Astrocyte of the hippocampus (primary cell): Measurements from ENCODE around the gene CTNNA3.
A peak's percentile ranks its signal among the peaks of the same experiment; 100 is the strongest.

Experiments
- DNase-seq: peaks from one replicate; pipeline ENCODE4 v3.0.0; 2011; ENCODE audit warnings: low read depth, low spot score

Gene CTNNA3

DNA sequence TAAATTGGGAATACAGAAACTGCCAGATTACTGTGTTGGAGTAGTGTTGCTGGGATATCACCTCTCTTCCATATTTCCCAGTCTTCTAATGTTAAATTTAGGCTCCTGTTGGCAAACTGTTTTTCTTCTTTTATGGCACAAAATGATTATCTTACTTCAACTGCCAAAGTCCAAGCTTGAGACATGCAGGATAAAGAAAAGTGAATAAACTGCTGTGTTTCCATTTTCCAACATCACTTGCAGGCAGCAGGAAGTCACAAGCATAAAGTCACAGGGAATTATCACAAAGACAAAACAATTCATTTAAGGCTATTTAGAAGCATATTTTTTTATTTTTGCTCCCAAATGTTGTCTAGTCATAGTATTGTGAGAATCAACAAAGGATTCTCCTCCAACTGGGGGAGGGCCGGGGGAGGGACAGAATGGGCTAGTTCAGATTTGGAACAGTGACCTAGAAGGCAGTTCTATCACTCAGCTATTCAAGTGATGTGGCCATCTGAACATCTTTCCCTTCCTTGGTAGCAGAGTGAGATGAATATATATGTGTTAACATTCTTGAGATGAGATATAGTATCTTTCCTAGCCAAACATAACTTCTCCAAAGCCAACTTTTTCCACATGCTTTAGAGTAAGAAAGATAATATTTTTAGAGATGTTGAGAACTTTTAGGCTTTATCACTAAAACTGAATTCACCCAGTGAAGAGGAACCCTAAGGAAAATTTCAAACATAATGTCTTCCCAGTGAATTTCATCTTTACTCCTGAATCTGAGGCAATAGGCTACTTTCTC, 364.7 kb downstream of the CTNNA3 start:
- no peak for DNase-seq

DNA sequence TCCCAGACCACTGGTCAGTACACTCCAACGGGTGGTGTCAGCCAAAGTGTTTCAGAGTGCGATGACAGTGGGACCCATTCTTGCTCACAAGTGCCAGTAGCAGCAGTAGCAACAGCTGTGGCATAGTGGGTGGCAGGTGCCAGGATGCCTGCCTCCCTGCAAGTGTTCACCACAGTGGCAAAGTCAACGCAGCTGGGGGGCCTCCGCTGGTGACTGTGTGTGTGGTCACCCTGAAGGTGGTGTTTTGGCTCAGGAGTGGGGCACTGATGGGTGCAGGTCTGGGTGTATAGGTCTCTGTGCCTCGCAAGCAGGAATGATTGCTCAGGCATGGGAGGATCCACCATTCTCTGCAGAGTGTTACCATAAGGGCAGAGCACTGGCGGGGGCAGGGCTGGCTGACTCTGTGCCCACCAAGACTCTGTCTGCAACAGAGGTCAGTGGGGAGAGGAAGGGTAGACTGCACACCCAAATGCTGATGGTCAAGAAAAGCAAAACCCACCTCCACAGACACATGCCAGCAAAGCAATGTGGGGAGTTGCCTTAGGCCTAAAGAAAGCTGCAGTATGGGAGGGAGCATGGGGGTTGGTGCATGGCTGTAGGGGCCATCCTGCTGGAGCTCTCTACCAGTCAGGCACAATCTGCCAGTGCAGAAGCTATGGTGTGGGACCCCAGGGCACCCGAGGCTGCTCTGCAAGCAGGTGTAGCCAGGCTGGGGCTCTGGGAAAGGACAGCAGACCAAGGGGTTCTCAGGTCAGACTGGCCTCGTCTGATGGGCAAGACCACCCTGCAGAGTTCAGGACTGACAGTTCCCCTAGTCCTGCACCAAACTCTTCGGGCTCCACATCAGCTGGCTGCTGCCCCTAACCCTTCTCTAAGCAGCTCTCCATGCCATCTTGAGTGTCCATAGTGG, 368.1 kb downstream of the CTNNA3 start:
- DNase-seq = no peak

DNA sequence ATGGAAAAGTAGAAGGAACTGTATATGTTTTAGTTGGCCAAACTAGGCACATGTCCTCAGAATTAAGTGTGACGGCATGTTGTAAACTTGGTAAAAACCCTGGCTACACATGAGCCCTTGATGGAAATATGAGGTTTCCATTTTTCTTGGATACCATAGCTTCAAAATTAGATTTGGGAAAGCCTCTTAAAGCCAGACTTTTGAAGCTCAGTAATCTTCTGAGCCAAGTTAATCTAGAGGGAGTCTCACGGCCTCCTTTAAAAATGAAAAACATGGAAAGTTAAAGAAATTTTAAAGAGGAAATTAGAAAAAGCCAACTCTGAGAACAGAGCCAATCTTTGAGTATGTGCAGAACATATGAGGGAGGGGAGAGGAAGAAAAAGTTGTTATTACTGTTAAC, 376.0 kb downstream of the CTNNA3 start:
- no peak for DNase-seq

DNA sequence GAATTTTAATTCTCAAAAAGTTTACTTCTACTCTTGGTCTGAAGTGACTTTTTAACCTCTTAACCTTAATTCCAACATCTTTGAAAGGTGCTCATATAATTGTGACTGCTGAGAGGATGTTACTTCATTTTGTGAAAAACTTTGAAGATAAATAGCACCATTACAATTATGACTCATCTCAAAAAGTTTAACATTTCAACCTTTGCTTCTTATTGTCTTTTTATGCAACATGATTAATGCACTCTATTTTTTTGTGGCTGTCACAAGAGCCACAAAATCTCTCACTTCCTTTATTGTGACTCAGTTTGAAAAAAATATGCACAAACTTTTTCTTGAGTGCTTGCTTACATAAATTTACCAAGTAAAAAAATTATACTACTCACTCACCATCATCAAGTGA, 387.1 kb downstream of the CTNNA3 start:
- no peak for DNase-seq

DNA sequence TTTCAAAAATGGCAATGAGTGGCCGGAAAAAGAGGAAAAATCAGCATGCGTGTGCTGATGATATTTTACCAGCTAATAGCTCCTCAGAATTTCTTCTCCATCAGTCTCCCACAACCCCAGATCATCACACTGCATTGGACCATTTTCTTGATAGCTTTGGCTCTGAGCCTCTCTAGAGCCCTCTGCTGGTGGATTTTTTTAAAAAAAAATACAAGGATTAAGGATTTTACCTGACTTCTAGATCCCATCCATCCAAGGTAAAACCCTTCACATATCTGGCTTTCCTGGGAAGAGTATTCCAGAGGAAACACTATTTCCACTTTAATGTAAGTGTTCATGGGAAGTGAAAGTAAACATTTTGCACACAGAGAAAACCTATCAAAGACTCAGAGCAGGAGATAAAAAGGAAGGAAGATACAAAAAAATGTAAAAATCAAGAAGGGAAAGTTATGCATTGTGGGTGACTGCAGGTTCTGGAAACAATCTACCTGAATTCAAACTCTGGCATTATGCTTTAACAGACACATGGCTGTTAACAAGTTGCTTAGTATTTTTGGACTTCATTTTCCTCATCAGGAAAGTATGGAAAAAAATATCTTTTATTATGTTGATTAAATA, 389.3 kb downstream of the CTNNA3 start:
- DNase-seq = peak; percentile 38

DNA sequence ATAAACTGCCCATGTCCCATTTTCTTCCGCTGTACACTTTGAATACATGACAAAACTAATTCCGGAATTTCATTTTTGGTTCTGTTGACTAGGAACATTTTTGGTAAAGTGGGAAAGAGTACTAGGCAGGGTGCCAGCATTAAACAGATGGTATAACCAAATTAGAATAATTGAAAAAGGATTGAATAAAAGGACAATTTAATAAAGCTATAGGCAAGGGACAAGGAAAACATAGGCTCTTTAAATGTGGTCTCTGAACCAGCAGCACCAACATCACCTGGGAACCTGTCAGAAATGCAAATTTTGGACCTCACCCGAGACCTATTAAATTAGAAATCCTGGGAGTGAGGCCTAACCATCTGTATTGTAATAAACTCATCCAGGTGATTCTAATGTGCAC, 393.3 kb downstream of the CTNNA3 start:
- DNase-seq = no peak

DNA sequence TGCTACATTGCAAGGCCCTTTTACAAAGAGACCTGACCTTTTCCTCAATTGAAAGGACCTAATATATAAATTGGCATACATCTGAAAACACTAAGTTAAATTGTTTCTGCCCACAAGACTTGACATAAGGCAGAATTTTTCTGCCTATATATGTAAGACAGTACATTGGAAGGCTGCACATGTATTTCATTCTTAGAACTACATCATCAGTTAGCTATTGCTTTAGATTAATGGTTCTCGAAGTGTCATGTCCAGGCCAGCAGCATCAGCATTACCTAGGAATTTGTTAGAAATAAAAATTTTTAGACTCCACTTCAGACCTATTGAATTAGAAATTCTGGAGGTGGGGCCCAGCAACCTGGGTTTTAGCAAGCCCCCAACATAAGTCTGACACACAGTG, 396.2 kb downstream of the CTNNA3 start:
- no peak for DNase-seq

DNA sequence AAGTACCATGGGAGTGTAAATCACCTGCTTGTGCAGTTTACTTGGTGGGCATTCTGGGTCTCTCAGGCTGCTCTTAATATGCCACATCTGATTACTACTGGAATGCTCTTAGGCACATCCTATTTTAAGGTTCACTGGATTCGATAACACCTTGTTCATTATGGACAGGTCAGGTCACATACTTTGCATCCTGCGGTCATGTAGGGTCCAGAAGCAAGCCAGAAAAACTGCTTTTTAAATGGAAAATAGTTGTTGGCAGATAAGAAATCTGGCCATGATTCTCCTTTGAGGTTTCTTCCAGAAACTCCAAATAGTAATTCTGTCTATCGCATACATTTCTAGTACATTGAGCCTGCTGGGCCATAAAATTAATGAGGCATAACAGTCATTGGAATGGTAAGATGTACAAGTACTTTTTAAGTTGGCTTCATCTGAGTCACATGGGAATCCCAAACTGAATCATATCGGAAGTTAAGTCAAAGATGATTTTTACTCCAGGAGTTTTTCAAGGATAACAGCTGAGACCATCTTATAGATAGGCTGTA, 398.3 kb downstream of the CTNNA3 start:
- no peak for DNase-seq

DNA sequence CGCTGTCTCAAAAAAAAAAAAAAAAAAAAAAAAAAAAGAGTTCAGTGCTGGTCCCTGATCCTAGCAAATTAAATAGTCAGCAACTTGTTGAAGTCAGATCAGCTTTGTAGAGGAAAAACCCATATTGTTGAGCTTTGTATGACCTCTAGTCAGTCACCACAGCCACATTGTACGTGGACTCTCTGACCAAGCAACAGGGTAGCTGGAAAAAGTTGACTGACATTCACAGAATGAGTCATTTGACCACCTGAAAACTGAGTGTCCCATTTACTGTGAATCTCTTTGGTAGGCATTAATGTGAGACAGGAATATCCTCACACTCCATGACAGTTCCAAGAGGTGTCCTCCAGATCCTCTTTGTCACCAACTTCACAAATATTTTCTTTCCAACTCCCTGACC, 399.1 kb downstream of the CTNNA3 start:
- DNase-seq = no peak

DNA sequence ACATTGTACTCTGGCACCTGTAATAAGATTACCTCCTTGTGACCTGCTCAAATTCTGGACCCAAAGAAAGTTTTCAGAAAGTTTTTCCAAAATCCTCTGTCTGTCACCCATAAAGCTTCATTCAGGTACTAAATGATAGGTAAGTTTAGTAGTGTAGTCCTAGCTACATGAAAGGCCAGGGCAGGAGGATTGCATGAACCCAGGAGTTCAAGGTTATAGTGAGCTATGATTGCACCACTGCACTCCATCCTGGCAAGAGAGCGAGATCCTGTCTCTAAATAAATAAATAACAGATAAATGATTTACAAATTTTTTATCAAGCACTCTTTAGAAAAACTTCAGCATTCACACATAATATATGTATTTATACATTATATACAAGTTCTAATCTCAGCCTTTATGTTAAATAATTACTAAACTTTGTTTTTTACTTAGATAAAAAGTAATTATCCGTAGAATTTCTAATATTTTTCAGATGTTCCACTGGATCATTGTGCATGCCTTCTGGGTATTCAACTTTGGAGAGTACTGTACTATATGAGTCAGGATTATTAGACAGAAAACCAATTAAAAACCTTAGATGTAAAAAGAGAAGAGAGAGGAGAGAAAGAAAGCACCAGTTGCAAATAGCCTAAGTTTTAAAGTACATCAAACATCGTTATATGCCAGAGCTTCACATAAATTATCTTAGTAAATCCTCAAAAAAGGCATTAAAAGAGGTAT, 407.1 kb downstream of the CTNNA3 start:
- no peak for DNase-seq

DNA sequence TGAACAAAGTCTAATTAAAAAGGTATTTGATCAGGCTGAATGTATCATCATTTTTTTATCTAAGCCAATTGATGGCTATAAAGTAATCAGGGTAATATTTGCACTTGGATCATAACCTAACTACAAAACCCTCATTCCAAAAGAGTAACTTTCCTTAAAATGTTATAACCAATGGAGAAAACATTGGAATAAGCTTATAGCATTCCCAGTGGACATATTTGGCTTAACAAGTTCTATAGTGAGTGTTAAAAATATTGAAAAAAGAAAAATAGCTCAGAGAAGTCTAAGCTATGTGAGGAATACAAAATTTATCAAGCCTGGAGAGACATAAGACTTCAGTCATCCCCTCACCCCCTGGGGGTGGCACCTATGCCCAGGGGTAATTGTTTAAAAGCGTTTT, 411.4 kb downstream of the CTNNA3 start:
- no peak for DNase-seq

DNA sequence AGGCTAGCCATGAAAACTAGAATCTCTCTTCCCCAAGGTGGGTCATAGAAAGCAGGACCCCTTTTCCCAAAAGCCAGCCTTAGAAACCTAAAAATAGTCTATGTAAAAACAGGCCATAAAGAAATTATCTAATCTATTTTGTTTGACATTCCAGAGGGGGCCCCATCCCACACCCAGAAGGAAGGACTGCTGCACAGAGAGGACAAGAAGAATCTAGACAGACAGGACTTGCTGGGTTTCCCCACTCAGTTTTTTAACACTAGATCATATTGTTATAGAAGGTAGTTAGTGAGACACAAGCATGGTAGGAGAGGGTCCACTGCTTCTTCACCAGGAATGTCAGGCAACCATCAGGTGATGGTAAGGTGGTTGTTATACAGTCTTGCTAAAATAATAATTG, 413.1 kb downstream of the CTNNA3 start:
- no peak for DNase-seq

DNA sequence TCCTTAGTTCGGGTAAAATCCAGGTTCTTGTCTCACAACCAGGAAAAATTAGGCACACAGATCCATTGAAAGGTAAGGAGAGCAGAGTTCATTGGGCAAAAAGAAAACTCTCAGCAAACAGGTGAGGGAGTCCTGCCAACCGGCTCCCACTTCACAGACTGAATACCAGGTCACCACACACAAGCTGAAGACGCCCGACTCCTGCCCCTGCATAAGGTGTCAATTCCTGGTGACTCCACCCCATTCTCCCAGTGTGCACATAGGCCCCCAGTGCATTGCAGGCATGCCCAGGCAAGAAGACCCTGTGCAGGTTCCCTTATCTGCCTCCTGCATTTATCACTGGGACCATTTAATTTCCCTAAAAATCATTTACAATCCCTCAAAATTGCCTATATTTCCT, 415.6 kb downstream of the CTNNA3 start:
- DNase-seq = no peak

DNA sequence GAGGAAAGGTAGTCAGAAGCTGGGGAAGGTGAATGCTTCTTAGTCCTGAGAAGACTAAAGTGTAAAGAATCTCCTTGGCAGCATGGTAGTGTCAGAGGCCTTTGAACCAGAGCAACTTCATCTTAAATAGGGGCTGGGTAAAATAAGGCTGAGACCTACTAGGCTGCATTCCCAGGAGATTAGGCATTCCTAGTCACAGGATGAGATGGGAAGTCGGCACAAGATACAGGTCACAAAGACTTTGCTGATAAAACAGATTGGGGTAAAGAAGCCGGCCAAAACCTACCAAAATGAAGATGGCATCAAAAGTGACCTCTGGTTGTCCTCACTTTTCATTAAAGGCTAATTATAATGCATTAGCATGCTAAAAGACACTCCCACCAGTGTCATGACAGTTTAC, 418.6 kb downstream of the CTNNA3 start:
- no peak for DNase-seq

DNA sequence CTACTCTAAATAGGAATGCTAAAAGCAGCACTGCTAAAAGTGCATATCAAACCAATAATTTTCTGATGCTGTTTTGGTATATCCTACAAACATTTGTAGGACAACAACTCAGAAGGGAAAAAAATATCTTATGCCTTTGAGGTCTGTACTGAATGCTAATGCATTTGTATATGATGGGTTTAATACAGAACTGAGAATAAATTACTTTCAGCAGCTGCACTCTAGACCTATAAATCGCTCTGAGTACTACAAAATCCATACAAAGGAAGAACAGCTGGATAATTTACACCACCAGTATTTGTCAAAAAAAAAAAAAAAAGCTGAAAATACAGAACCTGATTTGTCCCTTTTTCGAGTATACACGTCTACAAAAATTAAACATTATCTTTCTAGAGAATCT, 426.2 kb downstream of the CTNNA3 start:
- DNase-seq = no peak

DNA sequence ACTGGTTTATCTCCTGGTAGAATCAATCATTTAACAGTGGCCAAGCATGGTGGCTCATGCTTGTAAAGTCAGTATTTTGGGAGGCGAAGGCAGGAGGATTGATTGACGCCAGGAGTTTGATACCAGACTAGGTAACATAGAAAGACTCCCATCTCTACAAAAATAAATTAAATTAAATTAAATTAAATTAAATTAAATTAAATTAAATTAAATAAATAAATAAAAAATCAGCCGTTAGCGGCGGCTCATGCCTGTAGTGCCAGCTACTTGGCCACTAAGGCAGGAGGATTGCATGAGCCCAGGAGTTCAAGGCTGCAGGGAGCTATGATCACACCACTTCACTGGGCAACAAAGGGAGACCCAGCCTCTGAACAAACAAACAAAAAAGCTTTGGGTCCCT, 427.8 kb downstream of the CTNNA3 start:
- DNase-seq = no peak

DNA sequence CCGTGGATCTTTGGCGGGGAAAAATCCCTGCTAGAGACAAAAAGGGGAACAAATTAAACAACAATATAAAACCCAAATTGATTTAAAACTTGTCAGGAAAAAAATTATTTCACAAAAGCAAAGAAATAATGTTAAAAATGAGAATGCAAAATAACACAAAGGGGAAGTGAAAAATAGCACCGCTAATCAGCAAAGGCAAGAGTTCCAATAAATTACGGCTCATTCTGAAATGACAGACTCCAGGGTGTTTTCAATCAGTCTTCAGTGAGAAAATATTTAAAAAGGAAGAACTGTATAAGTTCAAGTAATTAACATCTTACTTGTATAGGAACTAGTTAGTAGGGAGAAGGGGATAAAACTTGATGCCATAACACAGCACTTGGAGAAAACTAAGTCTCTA, 433.3 kb downstream of the CTNNA3 start:
- no peak for DNase-seq

DNA sequence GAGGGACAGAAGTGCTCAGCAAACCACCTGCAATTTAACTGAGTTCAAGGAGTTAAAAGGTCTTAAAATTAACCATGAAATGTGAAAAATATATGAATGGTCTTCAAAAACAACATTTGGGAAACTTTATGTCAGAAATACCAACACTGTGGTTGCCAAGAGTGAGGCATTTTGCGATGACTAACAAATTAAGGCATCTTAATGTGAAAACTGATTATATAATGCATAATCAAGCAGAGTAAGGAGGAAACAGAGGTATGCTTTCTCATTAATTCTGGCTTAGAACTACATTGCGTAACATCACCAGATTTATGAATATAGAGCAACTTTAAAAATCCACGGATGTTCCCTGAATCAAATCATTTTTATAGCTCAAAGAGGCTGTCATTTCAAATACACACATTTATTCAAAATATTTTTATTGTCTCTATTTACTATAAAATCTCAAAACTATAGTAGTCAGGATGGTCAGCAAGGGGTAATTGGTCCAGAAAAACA, 434.6 kb downstream of the CTNNA3 start:
- peak; percentile 7 for DNase-seq

DNA sequence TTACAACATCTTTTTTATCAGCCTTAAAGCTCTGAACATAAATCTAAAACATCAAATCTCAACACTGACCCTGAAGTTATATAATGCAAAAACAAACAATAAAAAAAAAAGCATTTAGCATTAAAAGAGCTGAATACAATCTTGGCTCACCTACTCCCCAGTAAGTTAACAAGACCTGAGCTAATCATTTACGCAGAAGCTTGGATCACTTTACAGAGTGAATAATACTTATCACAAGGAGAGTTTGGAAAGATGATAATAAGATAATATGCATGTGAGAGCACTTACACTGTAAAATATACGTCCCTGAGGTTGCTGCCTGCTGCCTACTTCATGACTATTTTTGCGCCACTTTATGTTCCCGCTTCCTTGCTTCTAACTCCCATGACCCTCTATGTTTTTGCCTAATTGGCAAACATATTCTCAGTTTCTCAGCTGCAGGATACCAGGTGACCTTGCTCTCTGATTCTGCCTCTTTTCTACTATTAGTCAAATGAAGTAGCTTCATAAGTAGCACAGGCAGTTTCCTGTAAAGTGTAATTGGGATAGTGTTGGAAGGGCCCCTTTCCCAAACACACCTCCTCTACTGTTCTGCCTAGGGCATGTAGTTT, 436.6 kb downstream of the CTNNA3 start:
- no peak for DNase-seq

DNA sequence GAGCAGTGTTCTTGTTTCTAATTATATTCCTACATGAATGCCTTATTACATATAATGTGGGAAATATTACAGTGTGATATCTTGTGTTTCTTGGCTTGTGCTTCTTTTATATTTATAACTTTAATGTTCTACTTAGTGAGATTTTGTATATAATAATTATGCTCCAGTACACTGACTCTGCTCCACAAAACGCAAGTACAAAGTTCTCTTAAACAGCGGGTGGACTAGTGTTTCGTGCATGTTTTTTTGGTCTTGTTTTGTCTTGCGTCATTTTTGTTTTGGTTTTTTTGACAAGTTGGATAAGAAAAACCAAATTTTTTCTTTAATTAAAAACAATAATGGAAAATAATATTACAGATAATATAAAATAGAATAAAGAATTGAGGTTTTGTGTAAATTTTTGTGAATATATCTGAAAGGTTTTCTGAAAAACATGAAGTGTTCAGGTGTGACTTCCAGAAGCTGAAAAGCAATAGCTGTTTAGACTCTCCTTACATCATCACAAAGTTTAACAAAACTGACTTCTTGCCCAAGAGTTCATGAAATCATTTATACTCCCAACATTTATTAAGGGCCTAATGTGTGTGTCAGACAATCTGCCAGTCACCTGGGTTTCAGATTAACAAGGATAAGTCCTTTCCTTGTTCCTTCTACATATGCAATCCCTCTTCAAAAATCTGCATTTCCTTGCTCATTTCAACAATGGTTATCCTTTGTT, 438.4 kb downstream of the CTNNA3 start:
- no peak for DNase-seq
